Stimulated activated CD4-positive, alpha-beta T cell treated with anti-CD3 and anti-CD28 coated beads, TNF-alpha, amount 100 ng/mL, for 4 hours (primary cell): ENCODE measurements around the gene SORD.
A peak's percentile ranks its signal among the peaks of the same experiment; 100 is the strongest.
"Not testable (repeated sequence)": the region's sequence is repeated elsewhere in the genome, so short reads cannot be mapped to it uniquely, and the experiment has no call there.

Source experiments
- DNase-seq, 3 experiments: peaks; one replicate each; pipeline ENCODE4 v3.0.0-alpha.2; 2020; ENCODE audit warnings: low read depth in 3 of 3

The SORD gene

GRCh38 chr15:45024649-45025048 is 1.7 kb downstream of the SORD start:
- not testable (repeated sequence) for DNase-seq

GRCh38 chr15:45025627-45026026 is 2.6 kb downstream of the SORD start:
- DNase-seq: not testable (repeated sequence)

GRCh38 chr15:45026651-45027190 is 3.7 kb downstream of the SORD start:
- DNase-seq: no peak

DNA sequence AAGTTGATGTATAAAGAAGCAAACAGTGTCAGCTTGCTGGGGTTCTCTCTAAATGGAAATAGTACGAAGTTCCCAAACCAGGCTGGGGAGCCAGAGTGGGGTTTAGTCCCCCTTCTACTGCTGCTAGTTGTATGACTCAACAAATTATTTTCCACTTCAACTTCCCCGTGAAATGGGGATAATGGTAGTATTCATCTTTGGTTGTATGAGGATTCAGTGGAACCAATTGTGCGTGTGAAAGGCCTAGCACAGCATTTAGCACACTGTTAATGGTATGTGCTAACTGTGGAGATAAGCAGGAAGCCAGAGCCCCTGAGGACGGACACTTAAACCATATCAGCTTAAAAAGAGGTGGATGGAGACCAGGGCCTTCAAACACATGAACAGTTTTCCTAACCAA is 4.2 kb downstream of the SORD start:
- DNase-seq: no peak

DNA sequence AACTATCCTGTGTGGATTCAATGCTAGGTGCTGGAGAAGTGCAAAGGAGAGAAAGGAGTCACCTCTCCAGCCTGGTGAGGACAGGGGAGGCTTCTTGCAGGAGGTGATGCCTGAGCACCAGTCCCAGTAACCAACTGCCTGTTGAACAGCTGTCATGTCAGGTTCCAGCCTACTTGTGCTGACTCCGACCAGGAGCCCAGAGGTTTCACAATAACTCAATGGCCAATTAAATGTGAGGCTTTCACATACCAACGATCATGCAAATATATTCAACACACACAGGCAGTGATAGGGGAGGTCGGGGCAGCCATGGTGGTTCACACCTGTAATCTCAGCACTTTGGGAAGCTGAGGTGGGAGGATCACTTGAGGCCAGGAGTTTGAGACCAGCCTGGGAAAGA is 7.7 kb downstream of the SORD start:
- DNase-seq: no peak

DNA sequence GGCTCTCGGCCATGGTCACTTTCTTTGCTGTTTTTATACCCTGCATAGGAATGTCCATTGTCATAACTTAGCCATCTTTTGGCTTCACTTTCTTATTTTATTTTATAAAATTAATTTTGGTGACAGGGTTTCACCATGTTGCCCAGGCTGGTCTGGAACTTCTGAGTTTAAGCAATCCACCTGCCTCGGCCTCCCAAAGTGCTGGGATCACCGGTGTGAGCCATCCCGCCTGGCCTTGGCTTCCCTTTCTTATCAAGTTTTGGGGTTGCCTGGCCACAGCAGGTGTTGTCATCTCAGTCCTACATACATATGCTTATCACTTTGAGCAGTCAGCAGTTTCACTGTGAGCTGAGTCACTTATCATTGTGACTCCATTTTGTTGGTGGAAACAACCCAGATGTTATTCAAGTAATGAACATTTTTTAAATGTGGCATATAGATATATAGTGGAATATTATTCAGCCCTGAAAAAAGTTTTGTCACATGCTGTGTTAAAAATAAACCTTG is 8.6 kb downstream of the SORD start:
- not testable (repeated sequence) for DNase-seq

- DNase-seq: not testable (repeated sequence)
These were observed 9.5 kb downstream of the SORD start for GRCh38 chr15:45032501-45032900.

- not testable (repeated sequence) for DNase-seq
These were observed 11.1 kb downstream of the SORD start for GRCh38 chr15:45034087-45034486.

- DNase-seq: not testable (repeated sequence)
These were observed 11.8 kb downstream of the SORD start for GRCh38 chr15:45034600-45035375.

DNA sequence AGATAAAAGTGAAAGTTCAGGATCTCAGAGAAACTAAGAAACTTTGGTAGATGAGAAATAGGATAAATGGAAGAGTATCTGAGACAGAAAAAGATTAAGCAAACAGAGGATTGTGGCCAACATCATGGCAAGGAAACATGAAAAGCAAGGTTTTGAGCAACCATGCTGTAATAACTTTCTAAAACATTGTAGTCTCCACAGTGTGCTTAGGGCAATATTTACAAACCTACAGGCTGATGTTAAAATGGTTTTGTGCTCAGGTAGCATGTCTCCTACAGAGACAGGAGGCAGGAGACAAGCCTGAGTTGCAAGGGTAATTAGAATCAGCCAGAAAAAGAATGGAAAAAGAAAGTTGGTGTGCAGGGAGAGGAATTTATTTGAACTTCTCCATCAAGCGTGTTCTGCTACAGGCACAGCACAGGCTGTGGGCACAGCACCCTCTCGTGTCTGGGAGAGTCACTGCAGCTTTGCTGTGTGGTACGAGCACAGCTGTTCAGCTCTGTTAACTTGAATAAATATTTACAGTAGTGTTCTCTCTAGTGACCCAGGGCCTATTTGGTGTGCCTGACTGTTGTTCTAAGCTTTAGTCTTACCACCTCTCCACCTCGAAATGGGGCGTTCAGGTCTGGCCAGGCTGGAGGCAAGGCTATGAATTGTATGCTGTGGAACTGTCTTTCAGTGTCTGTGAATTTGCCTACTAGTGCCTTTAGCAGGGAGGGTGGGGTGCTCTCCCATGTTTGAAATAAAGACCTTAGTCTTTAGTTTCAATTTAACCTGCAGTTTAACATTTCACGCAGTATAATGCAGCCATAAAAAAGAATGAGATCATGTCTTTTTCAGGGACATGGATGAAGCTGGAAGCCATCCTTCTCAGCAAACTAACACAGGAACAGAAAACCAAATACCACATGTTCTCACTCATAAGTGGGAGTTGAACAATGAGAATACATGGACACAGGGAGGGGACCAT is 14.1 kb downstream of the SORD start:
- peak; percentile 33 to 53 (median 44) for DNase-seq

DNA sequence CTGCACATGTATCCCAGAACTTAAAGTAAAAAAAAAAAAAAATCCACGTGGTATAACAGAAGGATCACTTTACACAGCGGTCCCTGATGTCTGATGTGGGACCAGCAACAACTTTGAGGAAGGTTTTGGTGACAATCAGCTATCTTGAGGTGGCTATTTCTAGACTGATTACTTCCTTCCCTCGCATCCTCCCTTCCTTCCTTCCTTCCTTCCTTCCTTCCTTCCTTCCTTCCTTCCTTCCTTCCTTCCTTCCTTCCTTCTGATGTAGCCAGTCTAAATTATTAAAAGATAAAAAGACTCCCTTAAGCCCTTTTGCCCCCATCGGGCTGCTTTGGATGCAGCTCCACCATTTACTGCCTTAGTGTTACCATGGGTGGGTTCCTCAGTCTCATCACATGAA is 14.9 kb downstream of the SORD start:
- DNase-seq: no peak

DNA sequence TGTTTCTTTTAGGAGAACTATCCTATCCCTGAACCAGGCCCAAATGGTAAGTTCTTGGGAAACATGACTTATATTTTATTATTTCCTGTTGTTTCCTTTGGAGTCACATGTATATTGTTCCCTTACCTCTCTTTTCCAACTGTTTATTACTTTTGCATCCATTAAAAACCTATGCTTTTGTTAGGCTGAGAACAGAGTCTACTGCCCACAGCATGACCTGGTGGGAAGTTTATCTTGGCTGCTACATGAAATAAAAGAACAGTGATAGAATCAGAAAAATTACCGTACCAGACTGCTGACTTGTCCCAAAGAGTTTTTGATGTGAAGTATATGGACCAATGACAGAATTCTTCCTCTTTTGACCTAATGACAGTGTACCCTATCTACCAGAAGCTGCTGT is 17.4 kb downstream of the SORD start:
- DNase-seq: not testable (repeated sequence)

GRCh38 chr15:45041538-45041937 is 18.5 kb downstream of the SORD start:
- not testable (repeated sequence) for DNase-seq

GRCh38 chr15:45042859-45043258 is 19.9 kb downstream of the SORD start:
- DNase-seq: not testable (repeated sequence)

- DNase-seq: not testable (repeated sequence)
These were observed 21.3 kb downstream of the SORD start for GRCh38 chr15:45044270-45044669.

GRCh38 chr15:45048449-45048793 is 25.4 kb downstream of the SORD start:
- DNase-seq: not testable (repeated sequence)

- no peak for DNase-seq
These were observed 26.0 kb downstream of the SORD start for GRCh38 chr15:45048794-45049631.

GRCh38 chr15:45050587-45050986 is 27.6 kb downstream of the SORD start:
- DNase-seq: no peak

DNA sequence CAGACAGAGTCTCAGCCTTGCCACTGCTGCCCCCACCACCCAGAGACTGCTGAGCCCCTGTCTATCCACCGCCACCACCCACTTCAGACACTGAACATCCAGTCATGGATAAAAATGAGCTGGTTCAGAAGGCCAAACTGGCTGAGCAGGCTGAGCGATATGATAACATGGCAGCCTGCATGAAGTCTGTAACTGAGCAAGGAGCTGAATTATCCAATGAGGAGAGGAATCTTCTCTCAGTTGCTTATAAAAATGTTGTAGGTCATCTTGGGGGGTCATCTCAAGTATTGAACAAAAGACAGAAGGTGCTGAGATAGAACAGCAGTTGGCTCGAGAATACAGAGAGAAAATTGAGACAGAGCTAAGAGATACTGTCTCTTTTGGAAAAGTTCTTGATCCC is 29.7 kb downstream of the SORD start:
- not testable (repeated sequence) for DNase-seq

- not testable (repeated sequence) for DNase-seq
These were observed 36.0 kb downstream of the SORD start for GRCh38 chr15:45058690-45059675.
